Measurements from ENCODE around the gene ITPR1.

- TF ChIP-seq CTCF (IDR thresholded peaks at IDR 0.05) (no peak), POLR2A (IDR thresholded peaks at IDR 0.05) (no peak)
Measured at GRCh38 chr3:4717363-4717740, 224.2 kb downstream of the ITPR1 start.

All from heart left ventricle (tissue), 13 donors.